ENCODE measurements around the gene RNF151.

RNF151 gene

DNA sequence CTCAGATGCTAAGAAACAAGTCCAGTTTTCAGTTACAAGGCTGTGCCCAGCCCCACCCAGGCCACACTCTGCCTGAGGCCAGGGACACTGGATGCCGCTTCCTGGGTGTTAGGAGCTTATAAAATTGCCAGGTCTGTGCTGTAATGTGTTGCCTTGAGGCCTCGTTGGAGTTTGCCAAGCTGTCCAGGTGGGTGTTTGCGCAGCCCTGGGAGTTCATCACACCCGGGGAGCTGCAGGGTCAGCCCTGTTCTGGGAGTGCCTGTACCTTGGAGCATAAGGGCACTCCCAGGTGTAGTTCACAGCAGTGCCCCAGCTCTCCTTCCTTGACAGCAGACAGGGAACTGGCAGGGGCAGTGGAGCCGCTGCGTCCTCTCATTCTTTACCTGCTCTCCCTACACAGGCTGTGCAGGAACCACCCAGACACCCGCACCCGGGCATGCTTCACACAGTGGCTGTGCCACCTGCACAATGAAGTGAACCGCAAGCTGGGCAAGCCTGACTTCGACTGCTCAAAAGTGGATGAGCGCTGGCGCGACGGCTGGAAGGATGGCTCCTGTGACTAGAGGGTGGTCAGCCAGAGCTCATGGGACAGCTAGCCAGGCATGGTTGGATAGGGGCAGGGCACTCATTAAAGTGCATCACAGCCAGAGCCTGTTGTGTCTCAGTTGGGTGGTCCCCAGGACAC is 19.0 kb downstream of the RNF151 start:
- Histone ChIP-seq H3K4ac (ENCODE audit: low read depth, low read length) (peak overlapping the region; percentile 15), H3K23ac (ENCODE audit: low read length) (no peak overlapping the region), H3K14ac (ENCODE audit: low read length) (no peak overlapping the region), H3K4me2 (ENCODE audit: low read length) (peak overlapping the region; percentile 98), H3K9ac (ENCODE audit: low read length) (no peak overlapping the region), H3K4me3 (ENCODE audit: low read depth, low read length) (no peak overlapping the region), H3K36me3 (ENCODE audit: control insufficient read depth in 1 of 2, insufficient read depth in 2 of 2, low read length in 2 of 2) (peaks cover 20% of the 10 kb centered on the region in 2 experiments), H2BK5ac (ENCODE audit: low read depth, low read length, poor library complexity) (no peak overlapping the region), H3K79me2 (ENCODE audit: control insufficient read depth, insufficient read depth, low read length, poor library complexity) (peaks cover 2% of the 10 kb centered on the region), H3K9me3 (ENCODE audit: insufficient read depth, low read depth, low read length) (peaks cover 3% of the 10 kb centered on the region), H2AK5ac (ENCODE audit: low read length) (no peak overlapping the region), H3K27ac (ENCODE audit: low read depth, low read length) (no peak overlapping the region), H3K79me1 (ENCODE audit: low read length) (peaks cover 8% of the 10 kb centered on the region), H4K91ac (ENCODE audit: low read depth, low read length) (no peak overlapping the region), H2BK12ac (ENCODE audit: low read length) (no peak overlapping the region), H2BK120ac (ENCODE audit: insufficient read depth, low read length, poor library complexity) (no peak overlapping the region), H4K12ac (ENCODE audit: low read depth, low read length) (no peak overlapping the region), H4K8ac (ENCODE audit: low read depth, low read length) (no peak overlapping the region), H2AFZ (ENCODE audit: insufficient read depth, low read length, poor library complexity) (no peak overlapping the region), H3K27me3 (ENCODE audit: insufficient read depth, low read length) (peaks cover 38% of the 10 kb centered on the region), H3K18ac (ENCODE audit: low read length) (peak overlapping the region; percentile 13), H3K4me1 (ENCODE audit: control insufficient read depth in 1 of 2, insufficient read depth in 2 of 2, low read length in 2 of 2) (peaks cover 11 to 19% of the 10 kb centered on the region in 2 experiments)
- WGBS (ENCODE audit: extremely low coverage, insufficient coverage, insufficient read length): no CpG with 5 or more reads among the region's 14 CpGs
- DNase-seq: no peak

GRCh38 chr16:1987198-1987597 is 20.5 kb downstream of the RNF151 start:
- Histone ChIP-seq H3K18ac (ENCODE audit: low read length) (no peak overlapping the region), H2AK5ac (ENCODE audit: low read length) (no peak overlapping the region), H4K8ac (ENCODE audit: low read depth, low read length) (no peak overlapping the region), H3K4me3 (ENCODE audit: low read depth, low read length) (no peak overlapping the region), H3K27ac (ENCODE audit: low read depth, low read length) (no peak overlapping the region), H2BK12ac (ENCODE audit: low read length) (no peak overlapping the region), H3K79me2 (ENCODE audit: control insufficient read depth, insufficient read depth, low read length, poor library complexity) (peaks cover 2% of the 10 kb centered on the region), H3K4me1 (ENCODE audit: control insufficient read depth in 1 of 2, insufficient read depth in 2 of 2, low read length in 2 of 2) (peaks cover 17 to 29% of the 10 kb centered on the region in 2 experiments), H2BK120ac (ENCODE audit: insufficient read depth, low read length, poor library complexity) (no peak overlapping the region), H3K79me1 (ENCODE audit: low read length) (peaks cover 11% of the 10 kb centered on the region), H3K4ac (ENCODE audit: low read depth, low read length) (no peak overlapping the region), H4K91ac (ENCODE audit: low read depth, low read length) (no peak overlapping the region), H3K9me3 (ENCODE audit: insufficient read depth, low read depth, low read length) (peaks cover 12% of the 10 kb centered on the region), H3K36me3 (ENCODE audit: control insufficient read depth in 1 of 2, insufficient read depth in 2 of 2, low read length in 2 of 2) (peaks cover 20% of the 10 kb centered on the region in 2 experiments), H3K23ac (ENCODE audit: low read length) (no peak overlapping the region), H3K9ac (ENCODE audit: low read length) (no peak overlapping the region), H3K14ac (ENCODE audit: low read length) (no peak overlapping the region), H2BK5ac (ENCODE audit: low read depth, low read length, poor library complexity) (no peak overlapping the region), H3K4me2 (ENCODE audit: low read length) (no peak overlapping the region), H3K27me3 (ENCODE audit: insufficient read depth, low read length) (peaks cover 36% of the 10 kb centered on the region), H2AFZ (ENCODE audit: insufficient read depth, low read length, poor library complexity) (no peak overlapping the region), H4K12ac (ENCODE audit: low read depth, low read length) (no peak overlapping the region)
- no CpG with 5 or more reads among the region's 10 CpGs for WGBS (ENCODE audit: extremely low coverage, insufficient coverage, insufficient read length)
- DNase-seq: no peak

GRCh38 chr16:1989209-1990100 is 22.8 kb downstream of the RNF151 start, which contains the start of gene SYNGR3:
SYNGR3 (plus strand) TSS chr16:1989970; CDS start chr16:1990103, 133 bp downstream.
- Histone ChIP-seq H3K4me1 (ENCODE audit: control insufficient read depth in 1 of 2, insufficient read depth in 2 of 2, low read length in 2 of 2) (peaks cover 17 to 27% of the 10 kb centered on the region in 2 experiments), H3K23ac (ENCODE audit: low read length) (no peak within 1 kb of the TSS), H2BK12ac (ENCODE audit: low read length) (peak within 1 kb of the TSS; percentile 5), H4K91ac (ENCODE audit: low read depth, low read length) (peak within 1 kb of the TSS; percentile 15), H3K4me2 (ENCODE audit: low read length) (peak within 1 kb of the TSS; percentile 78), H3K36me3 (ENCODE audit: control insufficient read depth in 1 of 2, insufficient read depth in 2 of 2, low read length in 2 of 2) (peaks cover 20% of the 10 kb centered on the region in 2 experiments), H3K79me1 (ENCODE audit: low read length) (peaks cover 7% of the 10 kb centered on the region), H2AFZ (ENCODE audit: insufficient read depth, low read length, poor library complexity) (peak within 1 kb of the TSS; percentile 3), H3K9ac (ENCODE audit: low read length) (no peak within 1 kb of the TSS), H3K4me3 (ENCODE audit: low read depth, low read length) (peak within 1 kb of the TSS; percentile 23), H2AK5ac (ENCODE audit: low read length) (peak within 1 kb of the TSS; percentile 13), H3K18ac (ENCODE audit: low read length) (peak within 1 kb of the TSS; percentile 9), H3K79me2 (ENCODE audit: control insufficient read depth, insufficient read depth, low read length, poor library complexity) (peaks cover 1% of the 10 kb centered on the region), H3K14ac (ENCODE audit: low read length) (peak within 1 kb of the TSS; percentile 16), H3K27me3 (ENCODE audit: insufficient read depth, low read length) (peaks cover 33% of the 10 kb centered on the region), H3K4ac (ENCODE audit: low read depth, low read length) (no peak within 1 kb of the TSS), H4K12ac (ENCODE audit: low read depth, low read length) (peak within 1 kb of the TSS; percentile 23), H2BK120ac (ENCODE audit: insufficient read depth, low read length, poor library complexity) (peak within 1 kb of the TSS; percentile 25), H4K8ac (ENCODE audit: low read depth, low read length) (peak within 1 kb of the TSS; percentile 44), H3K27ac (ENCODE audit: low read depth, low read length) (no peak within 1 kb of the TSS), H3K9me3 (ENCODE audit: insufficient read depth, low read depth, low read length) (peaks cover 19% of the 10 kb centered on the region), H2BK5ac (ENCODE audit: low read depth, low read length, poor library complexity) (no peak within 1 kb of the TSS)
- no CpG with 5 or more reads among the region's 67 CpGs for WGBS (ENCODE audit: extremely low coverage, insufficient coverage, insufficient read length)
- DNase-seq: peak in 1 of 2 donors; percentile 37

GRCh38 chr16:1990101-1990350 is 23.4 kb downstream of the RNF151 start:
- peaks cover 20% of the 10 kb centered on the region in 2 experiments for H3K36me3 ChIP-seq (ENCODE audit: control insufficient read depth in 1 of 2, insufficient read depth in 2 of 2, low read length in 2 of 2)
- H4K8ac ChIP-seq (ENCODE audit: low read depth, low read length): no peak overlapping the region
- H3K4me2 ChIP-seq (ENCODE audit: low read length): peak overlapping the region; percentile 78
- no peaks in the 10 kb centered on the region for H3K79me2 ChIP-seq (ENCODE audit: control insufficient read depth, insufficient read depth, low read length, poor library complexity)
- H3K4me1 ChIP-seq (ENCODE audit: control insufficient read depth in 1 of 2, insufficient read depth in 2 of 2, low read length in 2 of 2): peaks cover 14 to 24% of the 10 kb centered on the region in 2 experiments
- no peak overlapping the region for H2BK12ac ChIP-seq (ENCODE audit: low read length)
- H3K4ac ChIP-seq (ENCODE audit: low read depth, low read length): no peak overlapping the region
- H3K14ac ChIP-seq (ENCODE audit: low read length): no peak overlapping the region
- H4K91ac ChIP-seq (ENCODE audit: low read depth, low read length): no peak overlapping the region
- H2BK120ac ChIP-seq (ENCODE audit: insufficient read depth, low read length, poor library complexity): no peak overlapping the region
- H3K9ac ChIP-seq (ENCODE audit: low read length): no peak overlapping the region
- no peak overlapping the region for H2AK5ac ChIP-seq (ENCODE audit: low read length)
- no CpG with 5 or more reads among the region's 25 CpGs for WGBS (ENCODE audit: extremely low coverage, insufficient coverage, insufficient read length)
- H3K18ac ChIP-seq (ENCODE audit: low read length): no peak overlapping the region
- no peak overlapping the region for H3K23ac ChIP-seq (ENCODE audit: low read length)
- H2AFZ ChIP-seq (ENCODE audit: insufficient read depth, low read length, poor library complexity): no peak overlapping the region
- H4K12ac ChIP-seq (ENCODE audit: low read depth, low read length): no peak overlapping the region
- H3K27ac ChIP-seq (ENCODE audit: low read depth, low read length): no peak overlapping the region
- H3K4me3 ChIP-seq (ENCODE audit: low read depth, low read length): peak overlapping the region; percentile 23
- peaks cover 5% of the 10 kb centered on the region for H3K79me1 ChIP-seq (ENCODE audit: low read length)
- peaks cover 19% of the 10 kb centered on the region for H3K9me3 ChIP-seq (ENCODE audit: insufficient read depth, low read depth, low read length)
- no peak overlapping the region for H2BK5ac ChIP-seq (ENCODE audit: low read depth, low read length, poor library complexity)
- DNase-seq: no peak
- peaks cover 33% of the 10 kb centered on the region for H3K27me3 ChIP-seq (ENCODE audit: insufficient read depth, low read length)
